Right lung (tissue), 5 donors: Measurements from ENCODE around the gene COMMD9. TPM values are rescaled to one million over a fixed set of nuclear protein-coding genes. Genes with fewer than 3 reads are reported as not detected.

Experiments used
- DNase-seq, 2 donors: peaks; one replicate each; pipeline ENCODE4 v3.0.0-alpha.2; 2013
- polyA plus RNA-seq, 5 donors: library from polyadenylated mRNA; unstranded; fragments of 120-200 nt; gene quantifications; one replicate each; pipeline versions ENCODE4 v1.2.1 to v1.2.3, GENCODE V29; 2013; ENCODE audit warnings: inconsistent platforms in 1 of 5, low replicate concordance in 1 of 5; ENCODE audit not compliant: insufficient read length in 5 of 5, insufficient read depth in 1 of 5

The COMMD9 gene
- polyA plus RNA-seq, 5 donors: 69.2 to 81.1 (median 72.7) TPM

DNA sequence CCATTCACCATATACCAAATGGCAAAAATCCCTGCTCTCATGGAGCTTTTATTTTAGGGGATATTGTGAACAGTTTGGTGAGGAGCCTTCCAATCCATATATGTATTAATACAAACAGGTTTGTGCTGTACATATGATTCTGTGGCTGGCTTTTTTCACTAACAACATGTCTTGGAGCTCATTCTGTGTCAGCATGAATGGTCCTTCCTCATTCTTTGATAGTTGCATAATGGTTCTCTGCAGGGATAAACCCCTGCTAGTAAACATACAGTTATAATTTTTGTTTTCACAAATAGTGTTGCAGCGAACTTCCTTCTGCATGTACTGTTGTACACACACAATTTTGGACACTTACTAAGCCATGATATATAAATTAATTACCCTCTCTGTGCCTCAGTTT is 15.1 kb upstream of the COMMD9 start:
- no peak for DNase-seq

DNA sequence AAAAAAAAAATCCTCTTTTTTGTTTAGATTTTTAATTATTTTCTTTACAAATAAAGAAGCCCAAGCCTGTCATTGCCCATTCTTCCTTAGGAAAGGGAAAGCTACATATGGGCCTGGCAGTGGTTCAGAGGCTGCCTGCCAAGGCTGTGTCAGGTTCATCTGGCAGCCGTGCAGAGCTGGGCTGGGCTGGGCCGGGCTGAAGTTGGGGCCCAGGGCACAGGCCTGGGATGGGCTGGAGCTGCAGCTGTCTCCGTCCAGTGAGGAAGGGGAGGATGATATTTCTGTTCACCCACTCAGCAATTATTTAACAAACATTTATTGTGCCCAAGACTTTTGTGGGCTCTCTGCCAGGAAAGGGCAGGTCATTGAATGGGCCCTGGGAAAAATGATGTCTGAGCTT is 11.4 kb upstream of the COMMD9 start:
- DNase-seq: peak; percentile 59

DNA sequence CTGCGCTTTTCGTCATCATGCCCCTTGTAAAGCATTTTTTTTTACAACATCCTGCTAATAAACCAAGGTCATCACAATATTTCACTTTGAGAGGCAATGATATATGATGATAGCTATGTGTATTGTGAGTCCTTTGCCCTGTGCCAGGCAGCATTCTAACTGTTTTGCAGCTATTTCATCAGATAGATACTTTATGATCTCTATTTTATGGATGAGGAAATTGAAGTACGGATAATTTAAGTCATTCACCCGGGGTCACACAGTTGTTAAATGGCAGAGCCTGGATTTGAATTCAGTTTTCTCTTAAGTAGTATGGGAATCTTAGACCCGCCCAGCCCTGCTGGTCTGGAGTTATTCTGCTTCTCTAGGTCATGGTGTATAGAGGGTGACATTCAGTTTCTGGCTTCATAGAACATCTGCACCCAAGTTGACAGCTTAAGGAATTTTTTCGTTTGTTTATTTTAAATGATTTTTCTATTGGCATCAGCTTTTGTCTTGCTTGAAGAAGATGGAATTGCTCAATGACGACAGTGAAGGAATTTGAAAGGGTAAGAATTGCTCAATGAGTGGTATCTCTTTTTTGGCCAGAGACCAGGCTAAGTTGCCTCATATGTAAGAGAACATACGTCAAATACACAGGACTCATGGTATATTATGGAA is 7.8 kb upstream of the COMMD9 start:
- peak; percentile 47 to 52 for DNase-seq

DNA sequence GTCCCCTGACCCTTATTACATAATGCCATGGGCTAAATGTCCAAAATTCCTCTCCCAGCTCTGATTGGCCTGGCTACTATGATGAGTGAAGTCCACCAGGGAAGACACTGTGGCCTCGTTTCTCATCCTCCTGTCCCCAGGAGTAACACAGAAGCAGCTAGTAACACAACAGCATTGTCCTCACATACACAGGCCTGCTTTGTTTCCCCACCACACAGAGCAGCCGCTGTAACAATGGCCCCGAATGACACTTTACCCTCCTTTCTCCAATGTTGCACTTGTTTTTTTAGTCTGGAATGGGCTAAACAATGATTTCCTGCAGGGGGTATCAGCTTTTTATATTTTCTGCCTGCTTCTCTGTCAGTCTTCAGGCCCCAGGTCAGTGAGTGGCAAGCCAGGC is 6.7 kb upstream of the COMMD9 start, which contains the start of gene PRR5L:
Gene PRR5L, plus strand, starts transcription at position 363 of the 400 bp plus-strand sequence. CDS start 104,834 bp downstream, outside the sequence.
- no peak for DNase-seq

DNA sequence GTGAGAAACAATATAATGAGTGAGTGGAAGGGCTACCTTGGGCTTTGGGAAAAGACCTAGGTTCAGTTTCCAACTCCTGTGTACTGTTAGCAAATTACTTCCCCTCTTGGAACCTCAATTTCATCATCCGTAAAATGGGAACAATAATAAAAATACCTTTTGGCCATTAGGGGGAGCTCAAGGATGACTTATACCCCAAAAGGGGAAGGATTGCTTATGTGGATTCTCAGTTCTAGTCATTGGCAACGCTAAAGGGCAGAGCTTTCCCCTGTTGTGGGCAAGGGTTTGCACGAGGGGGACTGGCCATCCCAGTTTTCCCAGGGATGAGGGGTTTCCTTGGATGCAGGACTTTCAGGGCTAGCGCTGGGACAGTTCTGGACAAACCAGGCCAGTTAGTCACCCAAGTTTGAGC is 3.1 kb upstream of the COMMD9 start:
- no peak for DNase-seq

DNA sequence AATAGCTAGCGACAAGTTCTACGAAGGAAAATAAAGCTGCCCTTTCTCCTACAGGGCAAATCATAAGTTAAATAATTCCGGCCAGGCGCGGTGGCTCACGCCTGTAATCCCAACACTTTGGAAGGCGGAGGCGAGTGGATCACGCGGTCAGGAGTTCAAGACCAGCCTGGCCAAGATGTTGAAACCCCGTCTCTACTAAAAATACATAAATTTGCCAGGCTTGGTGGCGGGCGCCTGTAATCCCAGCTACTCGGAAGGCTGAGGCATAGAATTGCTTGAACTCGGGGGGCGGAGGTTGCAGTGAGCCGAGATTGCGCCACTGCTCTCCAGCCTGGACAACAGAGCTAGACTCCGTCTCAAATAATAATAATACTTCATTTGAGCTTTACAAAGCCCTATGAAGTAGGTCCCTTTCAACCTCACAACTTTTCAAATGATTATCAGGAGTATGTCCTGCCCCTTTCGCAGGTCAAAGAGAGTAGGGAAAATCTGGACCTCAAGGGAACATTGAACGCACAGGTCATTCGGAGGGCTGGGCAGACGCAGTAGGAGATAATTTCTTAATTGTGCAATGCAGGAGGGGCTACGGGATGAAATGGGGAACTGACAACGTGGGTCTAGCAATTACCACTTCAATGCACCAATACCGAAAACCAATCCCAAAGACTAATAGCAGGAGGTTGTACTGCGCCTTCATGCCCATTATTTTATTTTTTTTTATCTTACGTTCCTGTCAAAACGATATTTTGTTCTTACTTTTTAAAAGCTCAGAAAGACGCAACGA is 590 bp downstream of the COMMD9 start:
- no peak for DNase-seq

DNA sequence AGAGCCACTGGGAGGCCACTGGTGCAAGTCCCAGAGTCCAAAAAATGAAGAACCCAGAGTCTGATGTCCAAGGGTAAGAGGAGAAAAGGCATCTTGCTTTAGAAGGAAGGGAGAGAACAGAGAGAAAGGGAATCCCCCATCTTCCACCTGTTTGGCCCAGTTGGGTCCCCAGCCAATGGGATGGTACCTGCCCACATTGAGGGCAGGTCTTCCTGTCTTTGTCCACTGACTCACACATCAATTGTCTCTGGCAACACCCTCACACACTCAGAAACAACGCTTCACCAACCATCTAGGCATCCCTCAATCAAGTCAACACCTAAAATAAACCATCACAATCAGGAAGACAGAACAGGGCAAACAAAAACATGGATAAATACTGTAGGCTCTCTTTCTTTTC is 6.3 kb downstream of the COMMD9 start:
- no peak for DNase-seq

- DNase-seq: no peak
Observed at GRCh38 chr11:36281850-36282249, 7.4 kb downstream of the COMMD9 start.

GRCh38 chr11:36280531-36280930 is 8.7 kb downstream of the COMMD9 start:
- DNase-seq: no peak

DNA sequence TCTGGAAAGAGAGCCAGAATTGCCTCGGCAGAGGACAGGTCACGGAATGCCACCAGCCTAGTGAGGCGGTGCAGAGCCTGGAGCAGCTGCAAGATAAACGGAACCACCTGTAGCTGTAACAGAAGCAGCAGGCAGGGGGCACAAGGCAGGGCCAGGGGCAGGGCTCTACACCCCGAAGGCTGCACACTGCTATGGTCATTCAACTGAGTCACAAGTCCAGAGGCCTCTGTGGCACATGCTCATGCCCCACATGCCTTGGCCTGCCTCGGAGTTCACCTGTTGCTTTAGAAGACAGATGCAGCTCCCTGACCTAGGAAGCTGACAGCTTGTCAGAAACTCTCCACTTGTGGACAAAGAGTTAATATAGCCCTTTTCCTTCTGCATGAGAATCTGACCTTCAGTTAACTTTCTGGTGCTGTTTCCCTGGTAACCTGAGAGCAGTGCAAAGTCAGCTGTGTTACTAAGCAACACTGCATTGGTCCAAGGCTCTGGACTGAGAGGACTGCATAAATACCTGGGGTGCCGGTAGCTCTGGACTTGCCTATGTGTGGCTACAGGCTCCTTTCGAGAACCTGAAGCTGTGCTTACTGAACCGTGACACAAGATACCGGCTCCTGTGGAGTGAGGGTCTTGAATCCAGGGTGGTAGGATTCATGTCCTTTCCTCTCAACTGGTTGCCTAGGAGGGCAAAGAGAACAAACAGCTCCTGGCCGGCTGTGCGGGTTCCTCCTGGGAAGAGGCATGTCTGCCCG is 10.5 kb downstream of the COMMD9 start:
- DNase-seq: no peak

DNA sequence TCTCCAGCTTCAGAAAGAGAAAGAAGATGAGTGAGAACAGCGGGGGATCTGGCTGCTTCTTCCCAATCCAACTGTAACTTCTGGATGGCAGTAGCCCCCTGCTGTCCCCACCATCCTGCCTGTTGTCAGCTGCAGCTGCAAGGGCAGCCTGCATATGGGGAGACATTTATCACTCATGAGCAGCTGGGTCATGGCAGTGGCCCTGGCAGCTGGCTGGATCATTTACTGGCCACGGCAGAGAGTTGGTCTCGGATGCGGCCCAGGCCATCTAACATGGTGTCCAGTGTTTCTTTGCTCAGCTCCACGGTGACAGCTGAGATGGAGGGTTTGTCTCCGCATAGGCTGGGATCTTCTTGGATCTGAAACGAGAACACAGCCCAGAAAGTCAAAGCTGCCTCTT is 14.8 kb downstream of the COMMD9 start:
- DNase-seq: no peak

DNA sequence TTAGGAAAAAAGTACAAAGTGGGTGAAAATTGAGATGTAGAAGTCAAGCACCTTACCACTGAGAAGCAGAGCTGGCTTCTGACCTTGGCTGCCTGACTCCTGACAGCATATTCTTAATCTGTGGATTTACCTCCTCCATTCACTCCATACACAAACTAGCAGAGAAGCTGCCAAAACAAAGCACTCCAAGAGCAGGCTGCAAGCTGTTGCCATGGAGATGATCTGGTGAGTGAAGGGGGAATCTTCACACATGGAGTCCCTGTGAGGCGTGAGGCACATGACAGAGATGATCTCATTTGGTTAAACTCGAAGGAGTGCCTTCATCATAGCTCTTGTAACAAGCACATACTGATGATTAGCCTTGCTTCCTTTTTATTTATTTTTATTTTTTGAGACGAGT is 16.1 kb downstream of the COMMD9 start:
- DNase-seq: no peak

DNA sequence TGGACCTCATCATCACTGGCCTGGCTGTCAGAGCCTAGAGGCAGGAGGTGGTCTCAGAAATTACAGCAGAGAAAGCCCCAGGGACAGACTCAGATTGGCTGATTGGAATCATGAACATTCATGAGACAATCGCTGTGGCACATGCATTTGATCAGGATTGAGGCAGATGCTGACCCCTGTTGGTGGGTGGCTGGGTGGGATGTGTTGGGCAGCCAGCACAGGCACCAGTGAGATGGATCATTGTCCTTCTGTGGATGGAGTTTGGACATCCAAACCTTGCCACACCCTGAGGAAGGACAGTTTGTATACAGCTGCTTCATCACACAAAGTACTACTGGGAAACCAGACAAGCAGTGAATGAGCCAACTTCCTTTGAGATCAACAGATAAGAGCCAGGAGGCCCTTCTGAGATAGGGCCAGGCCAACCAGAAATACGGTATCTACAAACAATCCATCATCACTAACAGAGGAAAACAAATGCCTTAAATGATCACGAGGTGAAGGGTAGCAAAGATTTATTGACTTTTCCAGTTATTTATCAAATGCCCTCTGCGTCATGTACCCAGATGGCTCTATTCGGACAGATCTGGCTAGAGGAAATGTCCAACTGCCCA is 17.3 kb downstream of the COMMD9 start:
- no peak for DNase-seq

DNA sequence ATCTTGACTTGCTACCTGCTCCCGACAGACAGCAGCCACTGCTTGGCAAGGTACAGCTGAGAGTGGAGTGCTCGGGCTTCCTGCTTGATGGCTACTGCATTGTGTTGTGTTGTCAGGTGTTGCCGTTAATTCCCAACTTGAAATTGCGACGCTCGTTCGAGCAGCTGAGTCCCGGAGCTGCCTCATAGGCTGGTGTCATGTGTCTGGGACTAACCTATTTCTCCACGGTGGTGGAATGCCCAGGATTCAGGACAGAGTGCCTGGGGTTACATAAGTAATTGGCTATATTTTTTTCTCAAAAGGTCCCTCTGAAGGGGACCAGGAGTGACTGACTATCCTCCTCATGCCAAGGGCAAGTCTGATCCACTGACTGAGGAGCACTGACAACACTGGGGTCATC is 18.5 kb downstream of the COMMD9 start:
- DNase-seq: no peak

GRCh38 chr11:36268337-36268985 is 20.8 kb downstream of the COMMD9 start:
- DNase-seq: no peak

DNA sequence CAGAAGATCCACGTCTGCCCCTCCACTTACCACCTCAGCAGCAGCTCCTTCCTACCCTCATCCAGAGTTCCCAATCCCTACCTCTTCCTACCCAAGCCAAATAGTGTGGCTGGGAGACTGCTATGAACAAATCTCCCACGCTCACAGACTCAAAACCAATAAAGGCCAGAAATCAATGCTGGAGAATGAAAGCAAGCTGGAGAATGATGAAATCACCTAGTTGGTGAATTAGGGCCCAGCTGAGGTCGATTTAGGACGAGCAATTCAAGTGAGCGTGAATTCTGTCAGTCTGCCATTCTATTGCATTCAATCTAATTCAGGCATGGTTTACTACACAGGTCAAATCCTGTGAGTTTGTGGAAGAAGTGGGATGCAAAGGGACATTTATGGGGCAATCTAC is 22.5 kb downstream of the COMMD9 start:
- DNase-seq: no peak

DNA sequence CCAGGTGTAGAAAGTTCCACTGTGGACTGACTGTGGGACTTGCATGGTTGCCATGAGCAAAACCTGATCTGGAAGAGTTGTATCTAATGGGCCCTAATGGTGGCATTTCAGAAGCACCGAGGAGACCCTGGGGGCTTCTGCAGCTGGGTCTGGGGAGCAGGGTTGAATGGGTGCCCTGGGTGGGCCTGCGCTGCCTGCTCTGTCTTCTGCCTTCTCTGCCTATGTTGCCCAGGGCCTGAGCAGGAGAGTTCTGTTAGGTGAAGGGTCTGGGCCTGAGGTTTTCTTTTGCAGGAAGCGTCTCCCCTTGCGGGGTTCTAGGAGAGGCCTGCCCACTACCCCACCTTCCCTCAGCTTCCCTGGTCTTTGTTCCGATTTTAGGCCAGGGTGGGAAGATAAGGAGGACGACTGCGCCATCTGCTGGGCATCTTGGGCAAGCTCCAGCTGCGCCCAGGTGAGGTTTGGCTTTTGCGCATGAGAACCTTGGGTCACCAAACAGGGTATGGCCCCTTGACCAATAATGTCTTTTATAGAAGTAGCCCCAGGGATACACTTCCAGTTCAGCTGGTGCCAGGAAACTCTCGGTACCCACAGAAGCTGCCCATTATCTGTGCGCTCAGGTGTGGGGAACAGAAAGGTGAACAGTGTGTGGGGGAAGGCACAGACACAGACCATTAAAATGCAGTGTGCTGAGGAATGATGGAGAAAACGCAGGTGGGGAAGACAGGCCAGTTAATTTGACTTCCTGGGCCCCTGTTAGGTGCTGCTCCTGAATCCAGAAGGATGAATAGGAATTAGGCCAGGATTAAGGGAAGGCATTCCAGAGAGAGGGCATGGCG is 23.2 kb downstream of the COMMD9 start:
- DNase-seq: peak; percentile 21 to 40

GRCh38 chr11:36264973-36265344 is 24.3 kb downstream of the COMMD9 start:
- DNase-seq: no peak

DNA sequence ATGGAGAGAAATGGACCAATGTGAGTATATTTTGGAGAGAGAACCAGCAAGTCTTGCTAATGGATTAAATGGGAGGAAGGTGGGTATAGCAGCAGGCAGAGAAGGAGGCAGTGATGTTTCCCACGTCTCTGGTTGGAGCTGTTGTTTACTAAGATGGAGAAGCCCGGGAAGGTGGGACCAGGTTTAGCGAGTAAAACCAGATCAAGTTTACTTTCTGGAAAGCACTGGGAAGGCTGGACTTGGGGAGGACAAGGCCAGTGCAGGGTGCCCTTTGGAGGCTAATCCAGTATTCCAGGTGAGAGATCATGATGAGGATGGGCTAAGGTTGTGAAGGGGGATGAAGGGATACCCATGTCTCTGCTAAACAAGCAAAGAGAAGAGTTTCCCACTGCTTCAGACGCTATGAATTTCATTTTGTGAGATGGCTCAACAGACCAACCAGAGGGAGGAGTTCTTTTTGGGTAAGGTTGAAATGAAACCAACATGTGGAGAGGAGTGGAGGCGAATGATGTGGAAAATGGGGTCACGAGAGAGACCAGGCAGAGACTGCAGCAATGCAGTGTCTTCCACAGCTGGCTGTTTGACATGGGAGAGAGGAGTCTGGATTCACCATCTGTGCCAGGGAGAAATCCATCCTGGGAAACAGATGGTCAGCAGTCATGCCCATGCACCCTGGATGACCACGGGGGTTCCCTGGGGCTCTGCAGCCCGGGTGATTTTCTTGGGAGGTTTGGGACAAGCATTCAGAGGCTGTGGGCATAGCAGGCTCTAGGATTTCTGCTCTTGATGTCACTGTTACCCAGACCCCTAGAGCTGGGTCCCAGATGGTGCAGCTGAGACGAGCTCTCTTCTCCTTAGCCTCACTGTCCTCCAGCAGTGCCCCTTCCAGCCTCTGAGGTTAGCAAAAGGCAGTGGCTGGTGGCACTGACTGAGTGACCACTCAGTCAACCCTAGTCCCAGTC is 24.9 kb downstream of the COMMD9 start:
- DNase-seq: no peak

GRCh38 chr11:36261094-36261493 is 28.1 kb downstream of the COMMD9 start:
- no peak for DNase-seq
